NCI-H510A (cell line): ENCODE data around the gene KCNJ11.

ENCODE experiments used
- DNase-seq: peaks from one replicate; lab custom pipeline; 2025; lab: John Stamatoyannopoulos, UW

KCNJ11 gene

GRCh38 chr11:17353821-17354600, 34.4 kb downstream of the KCNJ11 start:
- DNase-seq: no peak

- peak; percentile 64 for DNase-seq
Measured at GRCh38 chr11:17352950-17353820, 35.3 kb downstream of the KCNJ11 start.

GRCh38 chr11:17351510-17352176, 36.8 kb downstream of the KCNJ11 start, which contains the start of gene NCR3LG1:
Gene NCR3LG1, plus strand, starts transcription at chr11:17351800. Its CDS starts 170 bp downstream, at chr11:17351970.
- no peak for DNase-seq

- DNase-seq: no peak
Measured at GRCh38 chr11:17351172-17351509, 37.3 kb downstream of the KCNJ11 start.

- DNase-seq: no peak
Measured at GRCh38 chr11:17350455-17351171, 37.8 kb downstream of the KCNJ11 start.

- no peak for DNase-seq
Measured at GRCh38 chr11:17347676-17348075, 40.8 kb downstream of the KCNJ11 start.

- no peak for DNase-seq
Measured at GRCh38 chr11:17343907-17344306, 44.6 kb downstream of the KCNJ11 start.

GRCh38 chr11:17343257-17343656, 45.2 kb downstream of the KCNJ11 start:
- no peak for DNase-seq
